GM20000 (cell line): Measurements from ENCODE around the gene FAM53B.

Experiments
- DNase-seq: peaks from one replicate; pipeline ENCODE4 v3.0.0; 2012; ENCODE audit warnings: low spot score
- CTCF ChIP-seq: IDR thresholded peaks from 2 replicates; pipeline ENCODE4 v1.5.1; 2012; ENCODE audit warnings: mild to moderate bottlenecking, control low read depth; ENCODE audit errors: extremely low read depth, missing control alignments

Gene FAM53B

DNA sequence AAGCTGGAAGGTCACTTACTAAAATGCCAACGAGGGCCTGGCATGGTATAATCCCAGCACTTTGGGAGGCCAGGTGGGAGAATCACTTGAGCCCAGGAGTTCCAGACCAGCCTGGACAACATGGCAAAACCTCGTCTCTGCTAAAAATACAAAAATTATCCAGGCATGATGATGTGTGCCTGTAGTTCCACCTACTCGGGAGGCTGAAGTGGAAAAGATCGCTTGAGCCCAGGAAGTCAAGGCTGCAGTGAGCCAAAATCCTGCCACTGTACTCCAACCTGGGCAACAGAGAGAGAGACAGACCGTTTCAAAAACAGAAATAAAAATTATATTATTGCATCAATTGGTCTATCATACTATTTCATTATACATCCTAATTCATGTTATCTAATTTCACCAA is 18.1 kb upstream of the FAM53B start:
- no peak for TF ChIP-seq CTCF
- DNase-seq, result no peak

DNA sequence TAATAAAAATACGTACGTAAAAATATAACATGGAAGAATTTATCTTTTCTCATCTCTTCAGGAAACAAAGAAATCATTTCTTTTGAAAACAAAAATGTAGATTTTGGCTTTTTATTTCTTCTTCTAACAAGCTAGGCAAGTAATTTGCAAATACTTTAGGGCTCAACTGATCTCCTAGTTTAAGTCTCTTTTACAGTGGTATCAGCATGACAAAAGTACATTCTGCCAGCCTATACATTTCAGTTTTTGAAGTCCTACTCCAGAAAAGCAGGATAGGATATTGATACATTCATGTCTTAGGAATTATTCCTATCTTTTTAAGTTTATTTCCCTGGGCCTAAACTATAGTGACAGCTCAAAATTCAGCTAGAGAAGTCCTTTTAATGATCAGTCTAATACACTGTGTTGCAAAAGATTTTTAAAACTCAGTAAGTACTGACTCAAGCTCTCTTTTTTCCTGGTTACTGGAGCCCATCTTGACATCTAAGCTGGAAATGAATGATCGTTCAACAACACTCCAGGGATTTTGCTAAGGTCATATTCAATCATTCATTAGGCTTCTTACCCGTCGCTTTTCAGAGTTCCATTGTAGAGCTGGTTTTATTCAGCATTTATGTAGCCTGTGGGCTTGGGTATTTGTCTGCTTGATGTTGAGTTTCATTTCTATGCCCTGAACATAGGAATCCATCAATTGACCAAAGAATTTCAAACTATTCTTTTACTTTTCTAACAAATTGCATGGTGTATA is 12.2 kb upstream of the FAM53B start:
- DNase-seq, result no peak
- TF ChIP-seq CTCF, result no peak

DNA sequence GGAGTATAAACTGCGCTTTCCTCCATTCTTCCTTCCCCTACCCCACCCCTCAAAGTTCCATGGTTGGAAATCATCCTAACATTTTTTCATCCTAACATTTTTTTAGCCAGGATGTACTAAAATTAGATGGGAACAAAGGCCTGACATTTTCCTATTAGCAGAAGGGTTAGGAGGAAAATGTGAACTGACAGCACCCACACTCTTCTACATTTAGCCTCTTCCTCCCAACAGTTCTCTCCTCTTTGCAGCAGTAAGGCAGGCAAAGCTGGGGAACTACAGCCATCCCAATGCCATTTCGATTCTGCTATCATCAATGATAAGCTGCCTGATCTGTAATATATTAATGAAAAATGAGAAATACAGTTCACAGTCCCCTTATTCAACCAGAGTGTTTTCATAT is 11.4 kb upstream of the FAM53B start:
- no peak for DNase-seq
- no peak for TF ChIP-seq CTCF

DNA sequence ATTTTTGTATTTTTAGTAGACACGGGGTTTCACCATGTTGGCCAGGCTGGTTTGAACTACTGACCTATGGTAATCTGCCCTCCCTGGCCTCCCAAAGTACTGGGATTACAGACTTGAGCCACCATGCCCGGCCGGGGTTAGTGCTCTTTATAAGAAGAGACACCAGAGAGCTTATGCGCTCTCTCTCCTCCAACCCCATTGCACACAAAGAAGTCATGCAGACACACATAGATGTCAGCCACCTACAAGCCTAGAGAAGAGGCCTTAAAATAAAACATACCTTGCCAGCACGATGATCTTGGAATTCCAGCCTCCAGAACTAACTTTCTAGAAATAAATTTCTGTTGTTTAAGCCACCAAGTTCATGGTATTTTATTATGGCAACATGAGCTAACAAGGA is 10.0 kb upstream of the FAM53B start:
- TF ChIP-seq CTCF, result no peak
- no peak for DNase-seq

DNA sequence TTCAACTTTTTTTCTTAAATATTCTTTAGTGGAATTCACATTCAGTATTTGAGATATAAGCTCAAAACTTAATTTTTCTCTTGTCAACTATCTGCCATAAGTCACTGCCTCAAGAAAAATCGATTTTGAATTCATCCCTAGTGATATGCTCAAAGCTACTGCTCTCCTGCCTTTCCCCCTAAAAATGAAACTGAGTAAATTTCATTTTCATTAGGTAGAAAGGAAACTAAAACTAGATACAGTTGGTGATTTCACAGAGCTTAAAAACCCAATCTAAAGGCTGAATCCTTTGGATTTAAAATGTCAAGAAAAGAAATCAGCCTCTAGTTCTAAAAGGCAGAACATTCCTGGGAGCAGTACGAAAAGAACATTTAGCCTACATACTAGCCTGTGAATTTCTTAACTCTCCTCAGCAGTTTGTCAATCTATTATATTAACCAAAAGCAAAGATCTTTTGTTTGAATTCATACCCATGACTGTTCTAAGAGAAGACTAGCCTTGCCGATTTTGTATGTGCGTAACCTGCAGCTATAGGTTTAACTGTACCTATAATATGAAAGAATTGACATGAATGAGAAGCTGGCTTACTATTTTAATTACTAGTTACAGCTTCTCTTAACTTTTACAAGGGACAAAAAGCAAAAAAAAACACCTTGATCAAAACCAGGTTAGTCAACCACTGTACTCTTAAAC is 4.9 kb upstream of the FAM53B start:
- DNase-seq, result peak; percentile 58

GRCh38 chr10:124748166-124748565 is 4.0 kb upstream of the FAM53B start:
- no peak for TF ChIP-seq CTCF
- no peak for DNase-seq

More for the DNA sequence above, 4.9 kb upstream of the FAM53B start:
- no peak for TF ChIP-seq CTCF

DNA sequence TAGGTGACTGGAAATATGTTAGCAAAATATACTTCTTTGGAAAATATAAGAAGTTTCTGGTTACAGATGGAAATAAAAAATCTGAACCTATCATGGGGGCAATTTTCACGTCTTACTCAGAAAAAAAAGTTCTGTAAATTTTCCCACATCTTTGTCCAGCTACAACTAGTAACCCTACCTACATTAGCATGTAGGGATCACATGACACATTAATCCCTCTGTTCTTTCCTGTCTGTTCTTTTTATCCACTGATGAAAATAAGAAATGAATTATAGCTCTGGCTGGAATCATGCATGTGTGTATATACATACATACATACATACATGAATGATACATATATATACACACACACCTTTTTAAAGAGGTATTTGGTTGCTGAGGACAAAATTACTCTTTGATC is 3.6 kb upstream of the FAM53B start:
- no peak for DNase-seq
- no peak for TF ChIP-seq CTCF
